NCI-H345 treated with DMSO at 0.1 percent for 48 hours (cell line): ENCODE measurements around the gene EXOC3.
A peak's percentile ranks its signal among the peaks of the same experiment; 100 is the strongest.
"Not testable (repeated sequence)": the region's sequence is repeated elsewhere in the genome, so short reads cannot be mapped to it uniquely, and the experiment has no call there.

ENCODE experiments used
- DNase-seq: peaks from one replicate; lab custom pipeline; 2025; ENCODE audit not compliant: unreplicated experiment; lab: John Stamatoyannopoulos, UW

Gene EXOC3

GRCh38 chr5:406041-406440, 36.9 kb upstream of the EXOC3 start:
- no peak for DNase-seq

- DNase-seq, result no peak
Observed at GRCh38 chr5:407051-407450, 35.9 kb upstream of the EXOC3 start.

GRCh38 chr5:407801-408268, 35.1 kb upstream of the EXOC3 start:
- no peak for DNase-seq

GRCh38 chr5:410911-411517, 32.0 kb upstream of the EXOC3 start:
- DNase-seq, result no peak

- no peak for DNase-seq
Observed at GRCh38 chr5:411728-412127, 31.2 kb upstream of the EXOC3 start.

GRCh38 chr5:414991-415927, 27.7 kb upstream of the EXOC3 start:
- DNase-seq, result not testable (repeated sequence)

GRCh38 chr5:415928-416635, 26.9 kb upstream of the EXOC3 start:
- DNase-seq, result no peak

GRCh38 chr5:416636-416960, 26.4 kb upstream of the EXOC3 start:
- DNase-seq, result no peak

GRCh38 chr5:417301-418161, 25.4 kb upstream of the EXOC3 start:
- DNase-seq, result no peak

- peak; percentile 50 for DNase-seq
Observed at GRCh38 chr5:418162-419121, 24.5 kb upstream of the EXOC3 start.

- no peak for DNase-seq
Observed at GRCh38 chr5:419970-420369, 23.0 kb upstream of the EXOC3 start.

- DNase-seq, result no peak
Observed at GRCh38 chr5:420632-421286, 22.2 kb upstream of the EXOC3 start.

- no peak for DNase-seq
Observed at GRCh38 chr5:421287-421880, 21.6 kb upstream of the EXOC3 start.

GRCh38 chr5:421901-422300, 21.1 kb upstream of the EXOC3 start:
- DNase-seq, result no peak

- DNase-seq, result no peak
Observed at GRCh38 chr5:422323-423232, 20.4 kb upstream of the EXOC3 start.

- no peak for DNase-seq
Observed at GRCh38 chr5:423233-423565, 19.8 kb upstream of the EXOC3 start.

- no peak for DNase-seq
Observed at GRCh38 chr5:423626-424261, 19.2 kb upstream of the EXOC3 start.
